Globus pallidus (tissue), 1 donor: Measurements from ENCODE around the gene NFATC2.
"Not testable (repeated sequence)": the region's sequence is repeated elsewhere in the genome, so short reads cannot be mapped to it uniquely, and the experiment has no call there.

Experiments
- DNase-seq: peaks from one replicate; pipeline ENCODE4 v3.0.0-alpha.2; 2015; ENCODE audit warnings: low spot score

Gene NFATC2

DNA sequence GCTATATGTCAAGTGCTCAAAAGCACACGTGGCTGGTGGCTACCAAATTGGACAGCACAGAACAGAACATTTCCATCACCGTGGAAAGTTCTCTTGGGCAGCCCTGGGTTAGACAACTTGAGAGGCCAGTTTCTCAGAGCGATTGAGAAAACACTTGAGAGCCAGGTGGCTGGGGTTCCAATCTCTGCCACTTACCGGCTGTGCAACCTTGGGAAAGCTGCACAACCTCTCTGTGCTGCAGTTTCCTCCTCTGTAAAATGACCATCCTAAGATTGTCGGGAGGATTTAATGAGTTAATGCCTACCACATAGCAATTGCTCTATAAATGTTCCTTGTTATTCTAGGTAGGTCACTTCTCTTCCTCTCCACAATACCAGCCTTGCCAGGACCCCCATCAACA is 25.1 kb upstream of the NFATC2 start:
- no peak for DNase-seq

DNA sequence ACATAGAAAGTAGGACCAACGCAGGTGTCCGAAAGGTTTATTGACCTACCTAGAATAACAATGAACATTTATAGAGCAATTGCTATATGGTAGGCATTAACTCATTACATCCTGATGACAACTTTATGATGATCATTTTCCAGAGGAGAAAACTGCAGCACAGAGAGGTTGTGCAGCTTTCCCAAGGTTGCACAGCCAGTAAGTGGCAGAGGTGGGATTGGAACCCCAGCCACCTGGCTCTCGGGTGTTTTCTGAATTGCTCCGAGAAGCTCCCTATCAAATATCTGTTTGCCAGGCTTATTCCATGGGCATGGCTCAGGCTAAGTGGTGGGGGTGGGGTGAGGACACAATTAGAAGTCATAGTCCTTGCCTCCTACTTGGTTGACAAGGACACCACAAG is 24.1 kb upstream of the NFATC2 start:
- DNase-seq: no peak

- no peak for DNase-seq
Observed at GRCh38 chr20:51565298-51566144, 23.0 kb upstream of the NFATC2 start.

DNA sequence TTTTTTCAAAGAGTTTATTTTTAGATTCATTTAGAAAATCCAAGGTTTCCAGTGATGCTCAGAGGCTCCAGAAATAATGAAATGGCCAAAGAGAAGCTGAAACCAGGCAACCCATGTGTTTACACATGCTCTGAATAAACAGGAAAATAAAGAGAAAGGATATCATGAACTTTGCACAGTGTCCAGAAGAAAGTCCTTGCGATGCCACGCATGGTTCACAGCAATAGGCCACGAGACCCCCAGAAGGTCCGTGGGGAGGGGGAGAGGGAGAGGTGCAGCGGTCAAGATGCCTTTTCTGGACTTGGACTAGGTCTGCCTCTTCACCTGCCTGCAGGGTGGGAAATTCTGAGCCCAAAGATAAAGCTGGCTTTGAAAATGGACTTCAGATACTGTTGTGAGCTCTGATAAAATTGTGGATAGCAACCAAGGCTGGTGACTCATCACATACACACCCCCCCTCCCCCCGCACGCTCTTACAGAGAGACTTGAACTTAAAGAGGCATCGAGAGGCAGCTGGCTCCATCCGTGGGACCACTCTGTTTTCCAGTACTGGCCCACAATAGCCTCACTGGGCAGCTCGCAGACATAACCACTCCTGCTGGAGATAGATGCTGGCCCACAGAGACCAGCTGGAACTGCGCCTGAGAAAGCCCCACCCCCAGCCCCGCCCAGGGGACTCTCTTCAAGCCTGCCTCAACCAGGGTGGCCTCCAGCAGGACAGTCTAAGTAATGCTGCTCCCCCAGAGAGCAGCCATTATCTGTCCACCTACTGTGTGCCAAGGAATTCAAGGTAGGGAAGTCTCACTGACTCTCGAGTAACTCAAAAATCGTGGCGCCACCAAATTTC is 21.2 kb upstream of the NFATC2 start:
- DNase-seq: no peak

GRCh38 chr20:51563174-51563485 is 20.6 kb upstream of the NFATC2 start:
- DNase-seq: no peak

GRCh38 chr20:51562332-51563173 is 20.0 kb upstream of the NFATC2 start:
- DNase-seq: peak; percentile 73

GRCh38 chr20:51562027-51562331 is 19.5 kb upstream of the NFATC2 start:
- no peak for DNase-seq

DNA sequence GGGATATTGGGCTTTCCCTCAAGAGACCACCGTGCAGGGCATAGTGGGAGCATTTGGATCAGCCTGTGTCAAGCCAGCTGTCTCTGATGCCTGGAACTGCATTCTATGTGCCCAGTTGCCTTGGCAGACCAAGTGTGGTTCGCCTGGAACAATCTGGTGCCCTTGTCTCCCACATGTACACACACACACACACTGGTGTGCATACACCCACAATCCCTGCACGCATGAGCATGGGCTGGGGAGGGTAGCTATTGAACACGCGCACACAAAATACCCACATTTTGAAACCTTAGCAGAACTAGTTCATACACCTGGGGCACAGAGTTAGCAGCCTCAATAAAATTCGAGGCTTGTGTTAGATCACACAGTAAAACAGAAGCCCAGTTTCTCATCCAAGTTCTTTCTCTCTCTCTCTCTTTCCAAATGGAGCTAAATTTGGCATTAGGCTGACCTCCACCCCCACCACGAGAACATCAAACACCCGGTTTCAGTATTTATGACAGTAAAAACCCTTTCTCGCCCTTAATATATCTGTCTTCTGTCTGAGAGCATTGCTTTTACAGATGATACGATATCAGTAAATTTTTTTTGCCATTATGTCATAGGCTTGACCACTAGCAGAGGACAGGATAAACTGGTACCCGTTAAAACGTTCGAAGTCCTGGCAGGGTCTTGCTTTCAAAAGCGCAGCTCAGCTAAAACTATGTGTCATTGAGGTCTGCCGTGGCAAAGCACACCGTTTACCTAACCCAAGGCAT is 18.2 kb upstream of the NFATC2 start:
- no peak for DNase-seq

DNA sequence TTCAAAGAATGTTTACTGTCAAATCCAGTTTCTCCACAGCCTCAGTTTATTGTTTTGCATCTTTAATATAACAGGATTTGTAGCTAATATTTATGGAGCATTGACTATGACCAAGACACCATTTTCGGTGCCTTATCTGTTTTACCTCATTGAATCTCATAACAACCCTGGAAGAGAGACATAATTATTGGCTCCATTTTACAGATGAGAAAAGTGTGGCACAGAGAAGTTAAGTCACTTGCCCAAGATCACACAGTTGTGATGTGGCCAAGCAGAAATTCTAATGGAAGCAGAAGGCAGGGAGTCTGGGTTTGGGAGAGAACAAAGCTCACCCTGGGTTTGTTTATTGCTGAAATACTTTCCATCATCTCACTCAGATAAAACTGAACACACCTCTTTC is 17.5 kb upstream of the NFATC2 start:
- DNase-seq: no peak

- DNase-seq: no peak
Observed at GRCh38 chr20:51554538-51555165, 12.1 kb upstream of the NFATC2 start.

- no peak for DNase-seq
Observed at GRCh38 chr20:51553897-51554486, 11.5 kb upstream of the NFATC2 start.

DNA sequence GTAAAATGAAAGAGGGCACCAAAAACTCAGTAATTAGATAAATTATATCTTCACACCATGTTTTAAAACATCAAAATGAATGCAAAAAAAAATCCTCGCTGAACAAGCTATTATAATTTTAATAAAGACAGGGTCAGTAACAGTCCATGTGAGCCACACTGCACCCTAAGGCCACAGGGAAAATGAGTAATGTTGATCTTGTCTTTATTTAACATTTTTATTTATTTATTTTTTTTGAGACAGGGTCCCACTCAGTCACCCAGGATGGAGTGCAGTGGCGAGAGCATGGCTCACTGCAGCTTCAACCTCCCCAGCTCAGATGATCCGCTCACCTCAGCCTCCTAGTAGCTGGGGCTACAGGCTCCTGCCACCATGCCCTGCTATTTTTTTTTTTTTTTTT is 8.7 kb upstream of the NFATC2 start:
- no peak for DNase-seq

GRCh38 chr20:51549474-51549873 is 7.0 kb upstream of the NFATC2 start:
- no peak for DNase-seq

- DNase-seq: no peak
Observed at GRCh38 chr20:51547951-51548350, 5.4 kb upstream of the NFATC2 start.

DNA sequence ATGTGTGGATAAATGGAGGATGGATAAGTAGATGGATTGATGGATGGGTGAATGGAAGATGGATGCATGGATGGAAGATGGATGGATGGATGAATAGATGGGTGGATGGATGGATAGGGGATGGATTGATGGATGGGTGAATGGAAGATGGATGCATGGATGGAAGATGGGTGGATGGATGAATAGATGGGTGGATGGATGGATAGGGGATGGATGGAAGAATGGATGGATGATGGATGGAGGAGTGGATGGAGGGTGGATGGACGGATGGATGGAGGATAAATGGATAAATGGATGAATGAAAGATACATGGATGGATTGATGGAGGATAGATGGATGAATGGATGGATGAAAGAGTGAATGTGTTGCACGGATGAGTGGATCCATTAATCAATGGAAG is 3.0 kb upstream of the NFATC2 start:
- DNase-seq: no peak

GRCh38 chr20:51543422-51543788 is 886 bp upstream of the NFATC2 start:
- DNase-seq: no peak

DNA sequence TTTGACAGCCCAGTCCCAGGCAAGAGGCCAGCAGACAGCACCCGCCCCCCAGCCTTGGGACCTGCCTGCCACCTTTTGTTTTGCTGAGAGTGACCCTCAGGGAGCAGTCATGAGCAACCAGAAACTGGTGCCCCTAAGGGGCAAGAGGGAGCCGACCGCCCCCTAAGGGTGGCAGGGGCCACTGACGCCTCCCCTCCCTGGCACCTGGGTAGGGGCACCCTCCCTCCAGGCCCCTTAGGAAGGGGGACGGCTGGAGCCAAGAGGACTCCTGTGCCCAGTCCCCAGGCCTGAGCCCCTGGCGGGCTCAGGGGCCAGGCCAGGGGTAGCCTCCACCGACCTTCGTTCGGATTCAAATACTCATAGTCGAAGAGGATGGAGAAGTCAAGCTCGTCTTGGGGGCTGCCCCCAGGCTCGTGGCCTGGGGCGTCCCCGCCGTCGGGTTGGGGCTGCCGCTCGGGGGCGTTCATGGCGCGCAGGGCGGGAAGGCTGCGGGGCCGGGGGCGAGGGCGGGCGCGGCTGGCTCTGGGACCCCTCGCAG is 417 bp downstream of the NFATC2 start:
- DNase-seq: no peak

- DNase-seq: peak; percentile 77
Observed at GRCh38 chr20:51541189-51542032, 1.1 kb downstream of the NFATC2 start.

DNA sequence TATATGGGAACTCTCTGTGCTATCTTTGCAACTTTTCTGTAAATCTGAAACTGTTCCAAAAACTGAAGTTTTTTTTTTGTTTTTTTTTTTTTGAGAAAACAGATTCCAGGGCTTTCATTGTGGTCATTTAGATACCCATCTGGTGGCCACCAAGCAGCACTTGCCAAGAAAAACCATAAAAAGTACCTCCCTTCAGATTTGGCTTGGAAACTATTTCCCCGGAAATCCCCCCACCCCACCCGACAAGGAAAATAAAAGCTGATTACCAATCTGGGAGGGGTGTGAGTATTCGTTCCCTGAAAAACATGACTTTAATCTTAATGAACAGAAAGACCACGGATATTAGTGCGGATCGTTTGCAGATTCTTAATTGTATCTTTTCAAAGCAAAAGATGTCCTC is 1.9 kb downstream of the NFATC2 start:
- DNase-seq: no peak

- DNase-seq: not testable (repeated sequence)
Observed at GRCh38 chr20:51540074-51540473, 2.4 kb downstream of the NFATC2 start.
